Occipital lobe (tissue), 2 donors: ENCODE measurements around the gene ALDH3A1. TPM values are rescaled to one million over a fixed set of nuclear protein-coding genes. Genes with fewer than 3 reads are reported as not detected.
A peak's percentile ranks its signal among the peaks of the same experiment; 100 is the strongest.

Experiments used
- DNase-seq: peaks from one replicate; lab custom pipeline; 2025; lab: John Stamatoyannopoulos, UW
- total RNA-seq: library from RNA; depleted of rRNA; stranded (reverse); fragments of >200 nt; gene quantifications from one replicate; pipeline ENCODE4 v1.2.3, GENCODE V29; 2014

ALDH3A1 gene
- total RNA-seq, 1 donor from 2014 or later = 0.31 TPM

GRCh38 chr17:19742495-19742894 lies 5.6 kb downstream of the ALDH3A1 start:
- DNase-seq = no peak

GRCh38 chr17:19741832-19742457 lies 6.2 kb downstream of the ALDH3A1 start:
- DNase-seq = no peak

GRCh38 chr17:19740933-19741332 lies 7.2 kb downstream of the ALDH3A1 start:
- DNase-seq = no peak

- no peak for DNase-seq
Observed at GRCh38 chr17:19739241-19740201, 8.6 kb downstream of the ALDH3A1 start.

- no peak for DNase-seq
Observed at GRCh38 chr17:19738757-19739156, 9.3 kb downstream of the ALDH3A1 start.

- DNase-seq = no peak
Observed at GRCh38 chr17:19738073-19738449, 10.0 kb downstream of the ALDH3A1 start.

- DNase-seq = no peak
Observed at GRCh38 chr17:19737305-19738072, 10.6 kb downstream of the ALDH3A1 start.

GRCh38 chr17:19736071-19736470 lies 12.0 kb downstream of the ALDH3A1 start:
- DNase-seq = no peak

GRCh38 chr17:19733953-19734526 lies 14.1 kb downstream of the ALDH3A1 start:
- no peak for DNase-seq

GRCh38 chr17:19731626-19732025 lies 16.5 kb downstream of the ALDH3A1 start:
- DNase-seq = no peak

- DNase-seq = no peak
Observed at GRCh38 chr17:19730843-19731242, 17.3 kb downstream of the ALDH3A1 start.

- DNase-seq = no peak
Observed at GRCh38 chr17:19729900-19730299, 18.2 kb downstream of the ALDH3A1 start.

- DNase-seq = peak; percentile 68
Observed at GRCh38 chr17:19728084-19728495, 20.0 kb downstream of the ALDH3A1 start.

GRCh38 chr17:19727501-19728078 lies 20.5 kb downstream of the ALDH3A1 start:
- peak; percentile 76 for DNase-seq

- no peak for DNase-seq
Observed at GRCh38 chr17:19726631-19727376, 21.3 kb downstream of the ALDH3A1 start.

GRCh38 chr17:19725486-19725885 lies 22.6 kb downstream of the ALDH3A1 start:
- DNase-seq = no peak

- DNase-seq = no peak
Observed at GRCh38 chr17:19724501-19725420, 23.3 kb downstream of the ALDH3A1 start.

GRCh38 chr17:19723964-19724363 lies 24.1 kb downstream of the ALDH3A1 start:
- no peak for DNase-seq
